Measurements from ENCODE around the gene GALNT9.
"Not testable (repeated sequence)": the region's sequence is repeated elsewhere in the genome, so short reads cannot be mapped to it uniquely, and the experiment has no call there.

DNA sequence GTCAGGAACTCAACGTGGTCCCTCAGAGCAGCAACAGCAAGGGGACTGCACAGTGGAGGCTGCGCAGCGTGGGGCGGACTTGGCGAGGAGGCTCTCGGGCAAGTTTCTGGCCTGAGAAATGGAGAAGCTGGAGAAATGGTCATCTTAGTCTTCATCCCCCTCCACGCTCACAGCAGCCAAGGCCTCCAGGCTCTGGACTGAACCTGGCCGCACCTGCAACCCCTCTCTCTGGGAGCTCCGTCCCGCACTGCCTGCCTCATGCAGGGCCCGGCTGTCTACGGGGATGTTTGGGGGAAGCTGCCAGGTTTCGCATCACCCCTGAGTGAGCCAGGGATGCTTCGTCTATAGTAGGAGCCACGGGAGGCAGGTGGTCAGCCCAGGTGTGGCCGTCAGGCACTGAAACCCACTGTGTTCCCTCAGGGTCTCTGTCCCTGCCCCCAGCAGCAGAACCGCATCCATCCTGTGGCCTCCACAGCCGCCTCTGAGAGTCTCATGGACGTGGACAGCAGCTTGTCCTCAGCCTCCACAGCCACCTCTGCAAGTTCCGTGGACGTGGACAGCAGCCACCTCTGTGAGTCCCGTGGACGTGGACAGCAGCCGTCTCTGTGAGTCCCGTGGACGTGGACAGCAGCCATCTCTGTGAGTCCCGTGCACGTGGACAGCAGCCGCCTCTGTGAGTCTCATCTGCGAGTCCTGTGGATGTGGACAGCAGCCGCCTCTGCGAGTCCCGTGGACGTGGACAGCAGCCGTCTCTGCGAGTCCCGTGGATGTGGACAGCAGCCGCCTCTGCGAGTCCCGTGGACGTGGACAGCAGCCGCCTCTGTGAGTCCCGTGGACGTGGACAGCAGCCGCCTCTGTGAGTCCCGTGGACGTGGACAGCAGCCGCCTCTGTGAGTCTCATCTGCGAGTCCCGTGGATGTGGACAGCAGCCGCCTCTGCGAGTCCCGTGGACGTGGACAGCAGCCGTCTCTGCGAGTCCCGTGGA is 29.1 kb upstream of the GALNT9 start:
- TF ChIP-seq CTCF, EP300 (IDR thresholded peaks at IDR 0.05): not testable (repeated sequence)

All from sigmoid colon (tissue), 4 donors.